CD4-positive, CD25-positive, alpha-beta regulatory T cell (primary cell): ENCODE data around the gene NAPSA. TPM values are rescaled to one million over a fixed set of nuclear protein-coding genes. Genes with fewer than 3 reads are reported as not detected.

Source experiments
- ATAC-seq, 2 donors: fragments of 150-1000 bp; cut with Tn5 transposase; one replicate each; pipeline ENCODE4 v1.10.0; 2021; ENCODE audit warnings: low read depth in 2 of 2, moderate number of reproducible peaks in 2 of 2, moderate library complexity in 1 of 2
- DNase-seq, 3 donors: peaks; one replicate each; pipeline versions ENCODE4 v3.0.0 to v3.0.0-alpha.2; 2012 to 2022; ENCODE audit warnings: mixed read lengths in 1 of 3
- H3K27ac ChIP-seq: one replicate; pipeline ENCODE4 v1.7.0; 2013; ENCODE audit warnings: mild to moderate bottlenecking, low read length; ENCODE audit not compliant: insufficient read depth, poor library complexity, severe bottlenecking
- H3K27me3 ChIP-seq: one replicate; pipeline ENCODE4 v1.7.0; 2013; ENCODE audit warnings: low read length; ENCODE audit not compliant: control insufficient read depth, insufficient read depth
- H3K36me3 ChIP-seq: one replicate; pipeline ENCODE4 v1.7.0; 2013; ENCODE audit warnings: mild to moderate bottlenecking, low read length, moderate library complexity; ENCODE audit not compliant: control insufficient read depth, insufficient read depth
- H3K4me1 ChIP-seq: 2 replicates; pipeline ENCODE4 v1.7.0; 2013; ENCODE audit warnings: mild to moderate bottlenecking, low read length; ENCODE audit not compliant: insufficient read depth, control insufficient read depth, poor library complexity, severe bottlenecking
- H3K4me3 ChIP-seq: one replicate; pipeline ENCODE4 v1.7.0; 2013; ENCODE audit warnings: low read depth, mild to moderate bottlenecking, low read length, moderate library complexity
- H3K9me3 ChIP-seq, 2 experiments: 1 replicate in 1 of 2; 2 replicates in 1 of 2; pipeline ENCODE4 v1.7.0; 2013; ENCODE audit warnings: low read length in 2 of 2, mild to moderate bottlenecking in 1 of 2, moderate library complexity in 1 of 2; ENCODE audit not compliant: control insufficient read depth in 2 of 2
- H3K27ac Mint-ChIP-seq, 3 donors: one replicate each; pipeline ENCODE4 v1.8.0; 2020 to 2022; ENCODE audit warnings: mild to moderate bottlenecking in 3 of 3, mixed read lengths in 3 of 3, moderate library complexity in 2 of 3
- H3K27me3 Mint-ChIP-seq: one replicate; pipeline ENCODE4 v1.8.0; 2022; ENCODE audit warnings: mild to moderate bottlenecking, mixed read lengths
- H3K36me3 Mint-ChIP-seq: one replicate; pipeline ENCODE4 v1.8.0; 2020; ENCODE audit warnings: mixed read lengths
- H3K4me1 Mint-ChIP-seq, 4 donors: one replicate each; pipeline ENCODE4 v1.8.0; 2020 to 2022; ENCODE audit warnings: mixed read lengths in 4 of 4, mild to moderate bottlenecking in 1 of 4
- H3K4me3 Mint-ChIP-seq, 4 donors: one replicate each; pipeline ENCODE4 v1.8.0; 2020 to 2022; ENCODE audit warnings: mild to moderate bottlenecking in 4 of 4, mixed read lengths in 4 of 4, moderate library complexity in 3 of 4
- H3K9me3 Mint-ChIP-seq, 7 donors: one replicate each; pipeline ENCODE4 v1.8.0; 2020 to 2022; ENCODE audit warnings: mixed read lengths in 7 of 7, mild to moderate bottlenecking in 3 of 7, moderate library complexity in 2 of 7
- polyA plus RNA-seq, 4 donors: library from polyadenylated mRNA; unstranded; fragments of 300-500 nt; fragmentation: Illumina TruSeq; gene quantifications; one replicate each; pipeline ENCODE4 v1.2.3, GENCODE V29; 2021
- total RNA-seq: library from RNA; stranded (reverse); gene quantifications from one replicate; pipeline ENCODE4 v1.2.3, GENCODE V29; 2022

NAPSA gene
- total and polyA plus RNA-seq, 5 donors from 2014 or later = 0.67 to 2.2 (median 1.2) TPM

DNA sequence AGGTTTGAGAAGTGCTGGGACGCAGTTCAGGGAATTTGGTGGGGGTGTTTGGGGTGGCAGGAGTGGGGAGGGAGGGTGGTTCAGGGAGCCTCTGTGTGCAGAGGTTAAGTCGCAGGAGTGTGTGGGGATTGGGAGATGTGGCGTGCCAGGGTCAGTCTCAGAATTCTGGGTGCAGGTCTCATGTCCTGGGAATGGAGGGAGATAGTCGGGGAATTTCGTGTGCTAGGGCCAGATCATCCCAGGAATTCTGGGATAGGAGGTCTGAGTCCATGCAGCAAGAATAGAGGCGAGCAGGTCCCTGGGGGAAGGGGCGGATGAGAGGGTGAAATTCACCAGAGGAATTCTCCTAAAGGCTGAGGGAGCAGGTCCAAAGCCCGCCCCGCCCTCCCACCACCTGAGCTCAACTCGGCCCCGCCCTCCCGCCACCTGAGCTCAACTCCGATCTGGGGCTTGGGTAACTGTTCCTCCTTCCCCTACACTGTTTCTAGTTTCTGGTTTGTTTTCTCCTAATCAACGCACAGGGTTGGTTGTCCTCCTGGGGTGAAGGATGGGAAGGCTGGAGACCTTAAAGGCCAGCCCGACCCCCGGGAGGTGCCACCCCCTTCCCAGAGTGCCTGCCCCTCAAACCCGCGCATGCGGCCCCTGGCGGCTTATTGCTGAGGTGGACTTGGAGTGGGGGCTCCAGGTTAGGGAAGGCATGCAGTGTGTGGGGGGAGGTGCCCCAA is 51.5 kb downstream of the NAPSA start:
- Mint-ChIP-seq H3K27ac (no peak overlapping the region), H3K4me3 (peak overlapping the region in 2 of 4 donors; percentile 22 to 31), H3K36me3 (no peaks in the 10 kb centered on the region), H3K27me3 (peaks cover 70% of the 10 kb centered on the region), H3K9me3 (peaks cover 0 to 4% (median 0%) of the 10 kb centered on the region in 7 donors), H3K4me1 (peaks cover 0 to 26% (median 2%) of the 10 kb centered on the region in 4 donors)
- no peaks in the 10 kb centered on the region for H3K9me3 ChIP-seq
- no peak overlapping the region for H3K4me3 ChIP-seq
- ATAC-seq (no peak), DNase-seq (no peak)
- H3K27me3 ChIP-seq = peaks cover 16% of the 10 kb centered on the region
- H3K36me3 ChIP-seq = no peaks in the 10 kb centered on the region
- no peak overlapping the region for H3K27ac ChIP-seq
- peaks cover 3% of the 10 kb centered on the region for H3K4me1 ChIP-seq

DNA sequence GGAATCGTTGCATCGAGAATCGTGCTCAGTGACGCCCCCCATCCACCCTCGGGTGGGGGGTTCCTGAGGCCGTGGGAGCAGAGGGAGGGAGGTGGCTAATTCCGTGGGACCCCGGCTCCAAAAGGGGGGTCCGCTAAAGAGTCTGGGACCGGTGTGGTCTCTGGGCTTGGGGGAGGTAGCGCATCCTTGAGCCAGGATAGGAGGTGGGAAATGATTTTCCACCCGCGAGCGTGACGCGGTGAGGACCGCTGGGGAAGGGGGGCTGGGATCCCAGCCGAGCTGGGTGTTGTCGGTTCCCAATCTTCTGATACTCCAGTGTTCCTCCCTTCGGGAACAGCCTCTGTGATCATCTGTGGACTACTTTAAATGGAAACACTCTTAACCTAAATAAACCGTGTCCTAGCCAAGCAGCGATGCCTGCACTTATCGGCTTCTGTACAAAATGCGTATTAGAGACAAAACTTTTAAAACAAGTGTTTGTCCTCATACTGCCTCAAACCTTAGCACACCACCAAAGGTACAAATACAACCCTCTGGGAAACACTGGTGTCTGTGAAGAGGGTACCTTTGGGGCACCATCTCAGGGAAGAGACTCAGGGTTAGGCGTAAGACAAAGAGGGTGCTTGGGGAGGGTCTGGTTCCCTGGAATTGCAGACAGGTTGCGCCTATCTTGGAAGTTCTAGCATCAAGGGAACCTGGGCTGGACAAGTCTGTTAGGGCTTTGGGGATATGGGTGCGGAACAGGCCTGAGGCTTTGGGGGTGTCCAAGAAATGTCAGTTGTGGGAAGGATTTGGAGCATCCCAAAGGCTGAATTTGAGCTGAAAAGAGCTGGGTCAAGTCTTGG is 52.2 kb downstream of the NAPSA start:
- H3K9me3 ChIP-seq = no peaks in the 10 kb centered on the region
- H3K27me3 ChIP-seq = peaks cover 16% of the 10 kb centered on the region
- H3K9me3 Mint-ChIP-seq = peaks cover 0 to 4% (median 0%) of the 10 kb centered on the region in 7 donors
- peaks cover 3% of the 10 kb centered on the region for H3K4me1 ChIP-seq
- H3K36me3 Mint-ChIP-seq = no peaks in the 10 kb centered on the region
- H3K4me3 Mint-ChIP-seq = peak overlapping the region in 1 of 4 donors; percentile 31
- H3K36me3 ChIP-seq = no peaks in the 10 kb centered on the region
- H3K4me1 Mint-ChIP-seq = peaks cover 0 to 26% (median 2%) of the 10 kb centered on the region in 4 donors
- H3K27ac ChIP-seq = no peak overlapping the region
- ATAC-seq (no peak), DNase-seq (no peak)
- H3K27me3 Mint-ChIP-seq = peaks cover 68% of the 10 kb centered on the region
- H3K4me3 ChIP-seq = no peak overlapping the region
- no peak overlapping the region for H3K27ac Mint-ChIP-seq

DNA sequence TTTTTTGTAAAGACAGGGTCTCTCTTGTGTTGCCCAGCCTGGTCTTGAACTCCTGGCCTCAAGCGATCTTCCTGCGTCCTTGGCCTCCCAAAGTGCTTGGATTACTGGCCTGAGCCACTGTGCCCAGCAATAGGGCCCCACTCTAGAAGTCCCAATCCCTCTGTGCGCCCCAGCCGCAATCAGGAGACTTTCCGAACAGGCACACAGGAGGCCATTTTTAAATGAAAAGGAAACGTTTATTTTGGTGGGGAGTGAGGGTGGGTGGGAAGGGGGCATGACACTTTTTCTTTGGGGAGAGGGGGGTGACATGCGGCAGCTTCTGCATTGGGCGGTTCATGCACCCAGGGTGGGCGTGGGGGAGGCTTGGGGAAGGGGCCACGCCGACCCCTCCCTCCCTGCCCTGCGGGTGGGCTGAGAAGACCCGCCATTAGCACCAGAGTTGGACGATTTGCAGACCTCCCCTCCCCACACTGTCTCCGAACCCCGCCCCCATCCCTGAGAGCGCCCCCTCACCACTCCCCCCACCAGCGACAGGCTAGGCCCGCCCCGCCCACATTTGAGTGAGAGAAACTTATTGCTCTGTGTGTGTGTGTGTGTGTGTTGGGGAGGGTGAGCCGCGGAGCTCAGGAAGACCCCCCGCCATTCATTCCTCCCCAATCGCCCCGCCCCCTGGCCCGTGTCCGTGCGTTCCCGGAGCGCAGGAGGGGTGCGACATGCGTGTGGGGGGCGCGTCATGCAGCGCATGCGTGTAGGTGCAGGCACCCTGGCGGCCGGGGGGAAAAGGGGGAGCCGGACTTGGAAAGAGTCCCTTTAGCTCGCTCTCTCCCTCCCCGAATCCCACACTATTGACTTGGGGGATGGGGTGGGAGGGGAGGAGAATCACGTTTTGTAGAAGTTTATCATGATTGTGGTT is 53.5 kb downstream of the NAPSA start:
- Histone ChIP-seq H3K27ac (no peak overlapping the region), H3K4me3 (no peak overlapping the region), H3K4me1 (peaks cover 3% of the 10 kb centered on the region), H3K36me3 (no peaks in the 10 kb centered on the region), H3K9me3 (no peaks in the 10 kb centered on the region), H3K27me3 (peaks cover 16% of the 10 kb centered on the region)
- peaks cover 0 to 23% (median 2%) of the 10 kb centered on the region in 4 donors for H3K4me1 Mint-ChIP-seq
- peaks cover 0 to 4% (median 0%) of the 10 kb centered on the region in 7 donors for H3K9me3 Mint-ChIP-seq
- H3K4me3 Mint-ChIP-seq = no peak overlapping the region
- peaks cover 67% of the 10 kb centered on the region for H3K27me3 Mint-ChIP-seq
- no peaks in the 10 kb centered on the region for H3K36me3 Mint-ChIP-seq
- DNase-seq (no peak), ATAC-seq (no peak)
- H3K27ac Mint-ChIP-seq = no peak overlapping the region

DNA sequence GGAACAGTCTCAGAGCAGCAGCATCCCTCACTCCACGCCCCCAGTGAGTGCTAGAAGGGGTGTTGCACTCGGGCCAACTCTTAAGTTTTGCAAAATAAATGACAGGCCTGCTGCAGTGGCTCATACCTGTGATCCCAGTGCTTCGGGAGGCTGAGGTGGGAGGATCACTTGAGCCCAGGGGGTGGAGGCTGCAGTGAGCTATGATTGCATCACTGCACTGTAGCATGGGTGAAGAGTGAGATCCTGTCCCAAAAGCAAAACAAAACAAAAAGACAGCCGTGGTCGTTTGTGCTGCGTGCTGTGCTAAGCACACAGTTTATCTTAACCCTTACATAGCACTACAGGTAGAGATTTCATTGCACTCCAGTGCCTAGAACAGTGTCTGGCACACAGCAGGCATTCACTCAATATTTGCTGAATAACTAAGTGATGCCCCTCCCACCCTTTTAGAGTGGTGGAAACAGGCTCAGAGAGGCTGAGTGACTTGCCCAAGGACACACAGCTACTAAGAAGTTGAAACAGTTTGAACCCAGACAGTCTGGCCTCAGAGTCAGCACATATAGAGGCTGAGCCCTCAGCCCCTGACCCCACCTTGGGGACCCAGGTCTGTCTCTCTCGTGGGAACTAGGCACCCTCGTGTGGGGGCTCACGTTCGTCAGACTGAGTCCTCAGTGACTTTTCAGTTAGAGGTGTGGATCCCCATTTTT is 54.5 kb downstream of the NAPSA start:
- H3K4me3 ChIP-seq = no peak overlapping the region
- Mint-ChIP-seq H3K4me1 (peaks cover 0 to 21% (median 2%) of the 10 kb centered on the region in 4 donors), H3K9me3 (peaks cover 0 to 4% (median 0%) of the 10 kb centered on the region in 7 donors), H3K4me3 (no peak overlapping the region), H3K27me3 (peaks cover 66% of the 10 kb centered on the region), H3K36me3 (no peaks in the 10 kb centered on the region), H3K27ac (no peak overlapping the region)
- H3K36me3 ChIP-seq = no peaks in the 10 kb centered on the region
- no peak overlapping the region for H3K27ac ChIP-seq
- H3K9me3 ChIP-seq = no peaks in the 10 kb centered on the region
- ATAC-seq = no peak
- DNase-seq = no peak
- H3K4me1 ChIP-seq = peaks cover 3% of the 10 kb centered on the region
- H3K27me3 ChIP-seq = peaks cover 16% of the 10 kb centered on the region

DNA sequence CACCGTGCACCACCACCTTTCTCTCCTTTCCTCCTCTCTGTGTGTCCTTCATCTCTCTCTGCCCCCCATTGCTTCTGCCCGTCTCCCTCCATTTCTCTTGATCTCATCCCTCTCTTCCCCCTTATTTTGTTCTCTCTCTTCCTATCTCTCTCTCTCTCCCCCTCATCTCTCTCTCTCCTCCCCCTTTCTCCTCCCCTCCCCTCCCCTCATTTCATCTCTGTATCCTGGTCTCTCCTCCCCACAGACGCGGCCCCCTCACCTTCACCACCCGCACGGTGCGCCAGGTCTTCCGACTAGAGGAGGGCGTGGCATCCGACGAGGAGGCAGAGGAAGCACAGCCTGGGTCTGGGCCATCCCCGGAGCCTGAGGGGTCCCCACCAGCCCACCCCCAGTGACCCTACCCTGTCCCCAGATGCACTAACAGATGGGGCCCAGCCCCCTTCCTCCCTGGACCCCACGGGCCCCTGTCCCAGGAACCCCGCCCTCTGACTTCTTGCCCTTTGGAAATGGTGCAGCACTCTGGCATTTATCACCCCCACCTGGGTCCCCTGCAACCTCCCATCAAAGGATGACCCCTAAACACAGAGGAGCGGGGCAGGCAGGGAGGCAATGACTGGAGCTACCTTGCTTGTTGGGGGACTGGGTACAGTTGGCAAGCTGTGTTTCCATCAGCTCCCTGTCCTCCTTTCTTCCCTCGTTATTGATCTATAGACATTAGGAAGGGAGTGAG is 55.9 kb downstream of the NAPSA start:
- Mint-ChIP-seq H3K27me3 (peaks cover 60% of the 10 kb centered on the region), H3K27ac (no peak overlapping the region), H3K9me3 (peaks cover 0 to 2% (median 0%) of the 10 kb centered on the region in 7 donors), H3K4me1 (peaks cover 0 to 15% (median 0%) of the 10 kb centered on the region in 4 donors), H3K4me3 (no peak overlapping the region), H3K36me3 (no peaks in the 10 kb centered on the region)
- Histone ChIP-seq H3K9me3 (no peaks in the 10 kb centered on the region), H3K4me3 (no peak overlapping the region), H3K36me3 (no peaks in the 10 kb centered on the region), H3K27ac (no peak overlapping the region), H3K4me1 (no peaks in the 10 kb centered on the region), H3K27me3 (peaks cover 12% of the 10 kb centered on the region)
- no peak for ATAC-seq
- no peak for DNase-seq

DNA sequence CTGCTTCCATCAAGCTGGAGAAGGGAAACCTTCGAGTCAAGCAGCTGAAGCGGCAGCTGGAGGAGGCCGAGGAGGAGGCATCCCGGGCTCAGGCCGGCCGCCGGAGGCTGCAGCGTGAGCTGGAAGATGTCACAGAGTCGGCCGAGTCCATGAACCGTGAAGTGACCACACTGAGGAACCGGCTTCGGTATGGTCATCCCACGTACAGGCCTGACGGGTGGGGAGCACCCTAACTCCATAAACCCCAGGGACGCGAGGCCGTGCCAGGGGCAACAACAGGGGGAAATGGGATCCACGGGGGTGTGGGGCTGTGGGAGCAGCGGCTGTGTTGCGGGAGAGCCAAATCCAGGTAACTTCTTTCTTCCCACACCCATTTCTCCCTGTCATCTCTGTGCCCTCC is 56.4 kb downstream of the NAPSA start:
- Mint-ChIP-seq H3K9me3 (peaks cover 0 to 2% (median 0%) of the 10 kb centered on the region in 7 donors), H3K4me1 (peaks cover 0 to 13% (median 0%) of the 10 kb centered on the region in 4 donors), H3K36me3 (no peaks in the 10 kb centered on the region), H3K27ac (no peak overlapping the region), H3K27me3 (peaks cover 60% of the 10 kb centered on the region), H3K4me3 (no peak overlapping the region)
- no peak for DNase-seq
- Histone ChIP-seq H3K27ac (no peak overlapping the region), H3K9me3 (no peaks in the 10 kb centered on the region), H3K4me3 (no peak overlapping the region), H3K36me3 (no peaks in the 10 kb centered on the region), H3K4me1 (no peaks in the 10 kb centered on the region), H3K27me3 (peaks cover 12% of the 10 kb centered on the region)
- ATAC-seq = no peak
